Neural cell (in vitro differentiated cells): Measurements from ENCODE around the gene P2RX2. TPM values are rescaled to one million over a fixed set of nuclear protein-coding genes. Genes with fewer than 3 reads are reported as not detected.

Experiments used
- H2AFZ ChIP-seq: fragments of 200-600, 300-800 bp; sonication (generic), shearing (Covaris generic); 2 replicates; pipeline ENCODE4 v1.6.0; 2014; ENCODE audit warnings: low read depth, mild to moderate bottlenecking, antibody characterized with exemption, low read length, moderate library complexity
- H3F3A ChIP-seq: fragments of 200-600 bp; shearing (Covaris generic); 2 replicates; pipeline ENCODE4 v1.6.1; 2016; ENCODE audit warnings: mild to moderate bottlenecking, moderate library complexity, mixed read lengths, antibody characterized with exemption, low read length; ENCODE audit not compliant: insufficient read depth, poor library complexity, severe bottlenecking
- H3K27ac ChIP-seq: fragments of 200-600, 300-800 bp; sonication (generic), shearing (Covaris generic); 2 replicates; pipeline ENCODE4 v1.5.1; 2014; ENCODE audit warnings: mild to moderate bottlenecking, low read length, moderate library complexity
- H3K27me3 ChIP-seq: fragments of 300-800, 200-600 bp; sonication (generic), shearing (Covaris generic); 2 replicates; pipeline ENCODE4 v1.6.0; 2014; ENCODE audit warnings: mild to moderate bottlenecking, low read depth, low read length, moderate library complexity; ENCODE audit not compliant: insufficient read depth
- H3K36me3 ChIP-seq: fragments of 300-800, 200-600 bp; sonication (generic), shearing (Covaris generic); 2 replicates; pipeline ENCODE4 v1.5.1; 2014; ENCODE audit warnings: mild to moderate bottlenecking, antibody characterized with exemption, low read length, moderate library complexity; ENCODE audit not compliant: insufficient read depth
- H3K4me2 ChIP-seq: fragments of 300-800, 200-600 bp; sonication (generic), shearing (Covaris generic); 2 replicates; pipeline ENCODE4 v1.6.0; 2014; ENCODE audit warnings: mild to moderate bottlenecking, low read length
- H3K4me3 ChIP-seq: fragments of 300-800, 200-600 bp; sonication (generic), shearing (Covaris generic); 2 replicates; pipeline ENCODE4 v1.5.1; 2014; ENCODE audit warnings: mild to moderate bottlenecking, low read length, moderate library complexity
- H3K79me2 ChIP-seq: fragments of 200-600 bp; shearing (Covaris generic); replicated peaks from 2 replicates; pipeline ENCODE4 v1.6.0; 2014; ENCODE audit warnings: mild to moderate bottlenecking, low read length, moderate library complexity; ENCODE audit not compliant: insufficient read depth
- H3K9ac ChIP-seq: fragments of 300-800, 200-600 bp; sonication (generic), shearing (Covaris generic); 2 replicates; pipeline ENCODE4 v1.6.1; 2016; ENCODE audit warnings: mild to moderate bottlenecking, low read length, mixed read lengths
- H3K9me2 ChIP-seq: fragments of 200-600 bp; shearing (Covaris generic); 2 replicates; pipeline ENCODE4 v1.6.1; 2016; ENCODE audit warnings: mild to moderate bottlenecking, low read length, mixed read lengths; ENCODE audit not compliant: insufficient read depth
- H3K9me3 ChIP-seq: fragments of 200-600, 300-800 bp; sonication (generic), shearing (Covaris generic); 2 replicates; pipeline ENCODE4 v1.6.1; 2016; ENCODE audit warnings: mild to moderate bottlenecking, mixed run types, low read length, moderate library complexity, mixed read lengths
- H4K20me1 ChIP-seq: fragments of 200-600 bp; shearing (Covaris generic); 2 replicates; pipeline ENCODE4 v1.6.1; 2016; ENCODE audit warnings: mild to moderate bottlenecking, mixed run types; ENCODE audit not compliant: insufficient read depth
- CTCF ChIP-seq: fragments of 450-650 bp; IDR thresholded peaks from 2 replicates; pipeline ENCODE4 v1.5.1; 2014; ENCODE audit warnings: antibody characterized with exemption, mild to moderate bottlenecking, moderate library complexity; ENCODE audit not compliant: poor library complexity, severe bottlenecking
- EP300 ChIP-seq: fragments of 450-650 bp; conservative IDR thresholded peaks from 2 replicates; pipeline ENCODE4 v1.6.1; 2014; ENCODE audit warnings: antibody characterized with exemption, mild to moderate bottlenecking, moderate library complexity; ENCODE audit not compliant: poor library complexity, severe bottlenecking
- EZH2 ChIP-seq: fragments of 200-600, 300-800 bp; shearing (Covaris generic), sonication (generic); IDR thresholded peaks from 2 replicates; pipeline ENCODE4 v1.6.1; 2014; ENCODE audit warnings: antibody characterized with exemption, low read length, borderline replicate concordance, mild to moderate bottlenecking; ENCODE audit not compliant: insufficient read depth, poor library complexity, severe bottlenecking
- MXI1 ChIP-seq: fragments of 450-650 bp; conservative IDR thresholded peaks from 2 replicates; pipeline ENCODE4 v1.6.1; 2014; ENCODE audit warnings: antibody characterized with exemption, mild to moderate bottlenecking; ENCODE audit not compliant: poor library complexity, severe bottlenecking
- POLR2AphosphoS5 ChIP-seq: IDR thresholded peaks from 2 replicates; pipeline ENCODE4 v1.6.1; 2012
- RAD21 ChIP-seq: fragments of 450-650 bp; conservative IDR thresholded peaks from 2 replicates; pipeline ENCODE4 v1.6.1; 2014; ENCODE audit warnings: antibody characterized with exemption, mild to moderate bottlenecking, moderate library complexity
- REST ChIP-seq: IDR thresholded peaks from 2 replicates; pipeline ENCODE4 v1.6.1; 2012; ENCODE audit warnings: borderline replicate concordance
- SMC3 ChIP-seq: fragments of 450-650 bp; conservative IDR thresholded peaks from 2 replicates; pipeline ENCODE4 v1.6.1; 2014; ENCODE audit warnings: antibody characterized with exemption, mild to moderate bottlenecking, moderate library complexity; ENCODE audit not compliant: poor library complexity
- TAF1 ChIP-seq: IDR thresholded peaks from 2 replicates; pipeline ENCODE4 v1.6.1; 2012; ENCODE audit warnings: low read depth
- polyA plus RNA-seq: library from polyadenylated mRNA; depleted of rRNA; stranded (reverse); fragments of >200 nt; gene quantifications from 2 replicates; pipeline ENCODE4 v1.2.3, GENCODE V29; 2014

Gene P2RX2
- polyA plus RNA-seq, 1 donor from 2014 or later, result not detected

- H3K9me3 ChIP-seq, result no peaks in the 10 kb centered on the region
- peaks cover 8% of the 10 kb centered on the region for H3K27me3 ChIP-seq
- no peak overlapping the region for H3K27ac ChIP-seq
- H3K4me2 ChIP-seq, result no peak overlapping the region
- no peak overlapping the region for H3K9ac ChIP-seq
- no peaks in the 10 kb centered on the region for H3K36me3 ChIP-seq
- TF ChIP-seq POLR2AphosphoS5 (no peak), SMC3 (no peak), REST (no peak), RAD21 (no peak), EP300 (no peak), TAF1 (no peak), EZH2 (no peak), CTCF (no peak), MXI1 (no peak)
- H3F3A ChIP-seq, result no peaks in the 10 kb centered on the region
- H3K4me3 ChIP-seq, result no peak overlapping the region
- no peaks in the 10 kb centered on the region for H4K20me1 ChIP-seq
- no peaks in the 10 kb centered on the region for H3K9me2 ChIP-seq
- no peaks in the 10 kb centered on the region for H3K79me2 ChIP-seq
- no peak overlapping the region for H2AFZ ChIP-seq
These were observed 7.5 kb upstream of the P2RX2 start for GRCh38 chr12:132610866-132611602.

- no peak overlapping the region for H3K4me2 ChIP-seq
- no peaks in the 10 kb centered on the region for H3K36me3 ChIP-seq
- H4K20me1 ChIP-seq, result no peaks in the 10 kb centered on the region
- no peak overlapping the region for H3K27ac ChIP-seq
- no peak for TF ChIP-seq RAD21
- no peak for TF ChIP-seq EP300
- TF ChIP-seq POLR2AphosphoS5, result no peak
- TF ChIP-seq SMC3, result no peak
- no peak for TF ChIP-seq EZH2
- no peak for TF ChIP-seq TAF1
- no peak for TF ChIP-seq CTCF
- TF ChIP-seq MXI1, result no peak
- no peak for TF ChIP-seq REST
- H3K79me2 ChIP-seq, result no peaks in the 10 kb centered on the region
- no peaks in the 10 kb centered on the region for H3K9me2 ChIP-seq
- H3F3A ChIP-seq, result no peaks in the 10 kb centered on the region
- no peak overlapping the region for H2AFZ ChIP-seq
- no peak overlapping the region for H3K9ac ChIP-seq
- peaks cover under 1% of the 10 kb centered on the region for H3K9me3 ChIP-seq
- peaks cover 12% of the 10 kb centered on the region for H3K27me3 ChIP-seq
- no peak overlapping the region for H3K4me3 ChIP-seq
These were observed 7.0 kb upstream of the P2RX2 start for GRCh38 chr12:132611620-132612019.
